WI38 (cell line): ENCODE data around the gene MTR.

Source experiments
- H3K4me3 ChIP-seq: 2 replicates; pipeline ENCODE4 v1.5.1; 2011; ENCODE audit warnings: low read depth, mild to moderate bottlenecking, control low read depth, low read length
- CTCF ChIP-seq: IDR thresholded peaks from 2 replicates; pipeline ENCODE4 v1.5.1; 2012; ENCODE audit warnings: low read depth, mild to moderate bottlenecking, control low read depth, low read length

The MTR gene

GRCh38 chr1:236870721-236871120 lies 75.6 kb downstream of the MTR start:
- no peak overlapping the region for H3K4me3 ChIP-seq
- TF ChIP-seq CTCF, result no peak

- TF ChIP-seq CTCF, result no peak
- no peak overlapping the region for H3K4me3 ChIP-seq
Measured at GRCh38 chr1:236872075-236872666, 77.1 kb downstream of the MTR start.

- no peak overlapping the region for H3K4me3 ChIP-seq
- TF ChIP-seq CTCF, result no peak
Measured at GRCh38 chr1:236875975-236876374, 80.9 kb downstream of the MTR start.

GRCh38 chr1:236877661-236878060 lies 82.6 kb downstream of the MTR start:
- TF ChIP-seq CTCF, result no peak
- no peak overlapping the region for H3K4me3 ChIP-seq

GRCh38 chr1:236880209-236880608 lies 85.1 kb downstream of the MTR start:
- TF ChIP-seq CTCF, result no peak
- no peak overlapping the region for H3K4me3 ChIP-seq

GRCh38 chr1:236882678-236883077 lies 87.6 kb downstream of the MTR start:
- TF ChIP-seq CTCF, result no peak
- no peak overlapping the region for H3K4me3 ChIP-seq

- H3K4me3 ChIP-seq, result no peak overlapping the region
- TF ChIP-seq CTCF, result no peak
Measured at GRCh38 chr1:236886199-236886598, 91.1 kb downstream of the MTR start.
